Vagina (tissue), 2 donors: ENCODE measurements around the gene TXNDC9.

Experiments
- CTCF ChIP-seq, 3 experiments: fragments of 450-650 bp in 2 of 3; fragments of 200-600 bp in 1 of 3; sonication (generic) in 1 of 3; IDR thresholded peaks; one replicate each; pipeline ENCODE4 v1.5.1; 2017 to 2019; ENCODE audit warnings: antibody characterized with exemption in 3 of 3, mild to moderate bottlenecking in 2 of 3, moderate library complexity in 2 of 3
- POLR2A ChIP-seq, 2 donors: fragments of 450-650 bp; IDR thresholded peaks; one replicate each; pipeline ENCODE4 v1.6.1; 2017; ENCODE audit warnings: antibody characterized with exemption in 2 of 2, mild to moderate bottlenecking in 2 of 2, moderate library complexity in 2 of 2

- no peak for TF ChIP-seq POLR2A (IDR thresholded peaks at IDR 0.05)
- no peak for TF ChIP-seq CTCF (IDR thresholded peaks at IDR 0.05)
These were observed 56.0 kb downstream of the TXNDC9 start for GRCh38 chr2:99279969-99280695.
